Ovary (tissue), 9 donors: ENCODE results near the gene YPEL4. TPM values are rescaled to one million over a fixed set of nuclear protein-coding genes. Genes with fewer than 3 reads are reported as not detected.

ENCODE experiments used
- DNase-seq, 5 donors: peaks; one replicate each; pipeline ENCODE4 v3.0.0-alpha.2; 2019 to 2020
- H3K27ac ChIP-seq, 2 donors: fragments of 200-600 bp; one replicate each; pipeline versions ENCODE4 v1.5.1 to v1.8.0; 2019 to 2022
- H3K27me3 ChIP-seq: fragments of 200-600 bp; one replicate; pipeline ENCODE4 v1.8.0; 2022
- H3K36me3 ChIP-seq: fragments of 200-600 bp; sonication (generic); one replicate; pipeline ENCODE4 v1.5.1; 2019
- H3K4me1 ChIP-seq: one replicate; pipeline ENCODE4 v1.8.1; 2013; ENCODE audit warnings: mild to moderate bottlenecking, moderate library complexity; ENCODE audit not compliant: insufficient read depth
- H3K4me3 ChIP-seq: fragments of 200-600 bp; sonication (generic); one replicate; pipeline ENCODE4 v1.5.1; 2017
- H3K9me3 ChIP-seq, 2 donors: fragments of 200-600 bp in 1 of 2; sonication (generic) in 1 of 2; one replicate each; pipeline versions ENCODE4 v1.5.1 to v1.8.1; 2013 to 2019; ENCODE audit warnings: mild to moderate bottlenecking in 1 of 2, moderate library complexity in 1 of 2
- CTCF ChIP-seq, 3 donors: fragments of 450-650 bp in 2 of 3; fragments of 200-600 bp in 1 of 3; IDR thresholded peaks; one replicate each; pipeline versions ENCODE4 v1.5.1 to v1.8.0; 2016 to 2022; ENCODE audit warnings: antibody characterized with exemption in 3 of 3, mild to moderate bottlenecking in 1 of 3
- EP300 ChIP-seq: sonication (generic); formaldehyde crosslinking; IDR thresholded peaks from one replicate; pipeline ENCODE4 v1.6.1; 2017; ENCODE audit warnings: antibody characterized with exemption
- POLR2A ChIP-seq: fragments of 450-650 bp; IDR thresholded peaks from one replicate; pipeline ENCODE4 v1.6.1; 2017; ENCODE audit warnings: antibody characterized with exemption, mild to moderate bottlenecking, moderate library complexity
- WGBS, 3 donors: extraction: QIAGEN DNeasy Blood & Tissue Kit in 1 of 3; methylation state at CpG; one replicate each; pipeline versions ENCODE4 v1.1.5 to v1.1.7; 2013 to 2017; 5-methylcytosine and 5-hydroxymethylcytosine counted together
- intact Hi-C, 4 donors: fragments of 100-400 bp; cut with DNase I; formaldehyde crosslinking; loops; one replicate each; pipeline versions ENCODE4 v1.11.0 to v1.15.1; 2022 to 2023
- polyA plus RNA-seq, 2 donors: library from polyadenylated mRNA; stranded (reverse); fragments of 200-250 nt in 1 of 2; fragments of 350-450 nt in 1 of 2; fragmentation: Illumina TruSeq in 1 of 2; extraction: RNeasy Lipid Tissue Mini Kit (QIAGEN cat#74804) in 1 of 2; gene quantifications; one replicate each; pipeline ENCODE4 v1.2.3, GENCODE V29; 2013 to 2014
- total RNA-seq, 7 donors: library from RNA; depleted of rRNA in 2 of 7; stranded (reverse); fragments of >200 nt in 2 of 7; fragmentation: NEBNext Ultra II Directional in 3 of 7; extraction: Animal tissue kit (Norgen Biotek cat#: 25700) in 3 of 7; gene quantifications; one replicate each; pipeline versions ENCODE4 v1.1.0 to v1.2.4, GENCODE V29; 2016 to 2023
- donor health status: DM: no; HTN: no; CAD: no; lungs with moderate emphysema.
- donor health status: DM: no; HTN: no; CAD: no.
- donor health status: Bipolar disorder and iron deficiency.
- donor health status: DM: yes; HTN: yes; CAD: no.
- donor health status: DM: no; HTN: no; CAD: no.
- donor health status: DM: yes; HTN: yes; CAD: no.

Gene YPEL4
- total and polyA plus RNA-seq, 9 donors, result 2.1 to 15.3 (median 6.5) TPM

GRCh38 chr11:57640068-57640800 is 9.5 kb downstream of the YPEL4 start:
- no peaks in the 10 kb centered on the region for H3K27me3 ChIP-seq
- H3K4me3 ChIP-seq, result peak overlapping the region; percentile 95
- intact Hi-C loops, result loop anchor here (2.0 to 10.0 kb wide), 5 partner anchors 71 to 315 kb away; partner anchors contain the start of genes UBE2L6 (in 3 of the 4) and TNKS1BP1 (in 1 of the 4)
- no peak for DNase-seq
- H3K27ac ChIP-seq, result no peak overlapping the region
- 27 to 32% (median 27%) methylated on average over 8 to 9 of the region's 9 CpGs for WGBS, 3 donors
- no peaks in the 10 kb centered on the region for H3K9me3 ChIP-seq
- H3K36me3 ChIP-seq, result no peaks in the 10 kb centered on the region
- peaks cover 18% of the 10 kb centered on the region for H3K4me1 ChIP-seq
- TF ChIP-seq EP300 (no peak), POLR2A (no peak), CTCF (IDR thresholded peaks at IDR 0.05) (no peak)

- no peaks in the 10 kb centered on the region for H3K9me3 ChIP-seq
- peak overlapping the region in 1 of 2 donors; percentile 32 for H3K27ac ChIP-seq
- peaks cover 16% of the 10 kb centered on the region for H3K4me1 ChIP-seq
- WGBS, 3 donors, result 1 to 5% (median 2%) methylated on average over 15 of the region's 15 CpGs
- no peaks in the 10 kb centered on the region for H3K27me3 ChIP-seq
- no peak for TF ChIP-seq EP300
- no peak for TF ChIP-seq CTCF (IDR thresholded peaks at IDR 0.05)
- TF ChIP-seq POLR2A, result peak; percentile 10
- intact Hi-C loops, result loop anchor here (2.0 to 10.0 kb wide), 5 partner anchors 71 to 315 kb away; partner anchors contain the start of genes UBE2L6 (in 3 of the 4) and TNKS1BP1 (in 1 of the 4)
- no peaks in the 10 kb centered on the region for H3K36me3 ChIP-seq
- peak in 3 of 5 donors; percentile 45 to 69 (median 55) for DNase-seq
- H3K4me3 ChIP-seq, result peak overlapping the region; percentile 95
These were observed 10.2 kb downstream of the YPEL4 start for GRCh38 chr11:57639321-57640067.

DNA sequence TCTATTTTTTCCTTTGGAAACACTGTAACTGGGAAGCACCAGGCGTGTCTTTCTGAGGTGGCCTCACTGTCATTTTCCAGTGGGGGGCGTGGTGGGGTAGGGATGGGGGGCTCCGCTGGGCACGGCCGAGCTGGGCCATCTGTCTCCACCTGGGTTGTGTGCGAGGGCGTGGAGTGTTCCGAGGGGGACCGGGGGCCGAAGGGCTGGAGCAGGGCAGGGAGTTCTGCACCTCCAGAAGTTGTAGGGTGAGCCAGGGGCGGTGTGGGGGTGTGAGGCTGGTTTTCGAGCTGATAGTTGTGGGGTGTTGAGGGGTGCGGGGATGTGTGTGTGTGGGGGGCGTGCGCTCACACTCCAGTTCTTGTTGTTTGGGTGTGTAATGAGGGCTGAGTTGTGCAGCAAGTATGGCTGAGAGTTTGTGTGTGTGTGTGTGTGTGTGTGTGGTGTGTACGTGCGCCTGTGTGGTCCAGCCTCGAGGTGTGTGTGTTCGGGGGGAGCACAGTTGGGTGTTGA is 10.8 kb downstream of the YPEL4 start:
- H3K27me3 ChIP-seq, result no peaks in the 10 kb centered on the region
- peak in 3 of 5 donors; percentile 40 to 49 (median 46) for DNase-seq
- intact Hi-C loops, result no loop called here
- H3K9me3 ChIP-seq, result no peaks in the 10 kb centered on the region
- peak overlapping the region in 1 of 2 donors; percentile 68 for H3K27ac ChIP-seq
- peak overlapping the region; percentile 95 for H3K4me3 ChIP-seq
- TF ChIP-seq EP300 (no peak), CTCF (IDR thresholded peaks at IDR 0.05) (no peak), POLR2A (no peak)
- 0 to 1% (median 1%) methylated on average over 19 of the region's 19 CpGs for WGBS, 3 donors
- H3K36me3 ChIP-seq, result no peaks in the 10 kb centered on the region
- H3K4me1 ChIP-seq, result peaks cover 16% of the 10 kb centered on the region

GRCh38 chr11:57638005-57638781 is 11.5 kb downstream of the YPEL4 start:
- 0 to 1% (median 1%) methylated on average over 47 of the region's 47 CpGs for WGBS, 3 donors
- peak; percentile 79 to 85 (median 83) for DNase-seq
- intact Hi-C loops, result no loop called here
- Histone ChIP-seq H3K9me3 (no peaks in the 10 kb centered on the region), H3K27me3 (no peaks in the 10 kb centered on the region), H3K4me1 (peaks cover 16% of the 10 kb centered on the region), H3K27ac (peak overlapping the region; percentile 68 to 76), H3K4me3 (peak overlapping the region; percentile 95), H3K36me3 (no peaks in the 10 kb centered on the region)
- peak; percentile 51 for TF ChIP-seq POLR2A
- TF ChIP-seq CTCF (IDR thresholded peaks at IDR 0.05), result no peak
